ENCODE measurements around the gene EFNA1.

DNA sequence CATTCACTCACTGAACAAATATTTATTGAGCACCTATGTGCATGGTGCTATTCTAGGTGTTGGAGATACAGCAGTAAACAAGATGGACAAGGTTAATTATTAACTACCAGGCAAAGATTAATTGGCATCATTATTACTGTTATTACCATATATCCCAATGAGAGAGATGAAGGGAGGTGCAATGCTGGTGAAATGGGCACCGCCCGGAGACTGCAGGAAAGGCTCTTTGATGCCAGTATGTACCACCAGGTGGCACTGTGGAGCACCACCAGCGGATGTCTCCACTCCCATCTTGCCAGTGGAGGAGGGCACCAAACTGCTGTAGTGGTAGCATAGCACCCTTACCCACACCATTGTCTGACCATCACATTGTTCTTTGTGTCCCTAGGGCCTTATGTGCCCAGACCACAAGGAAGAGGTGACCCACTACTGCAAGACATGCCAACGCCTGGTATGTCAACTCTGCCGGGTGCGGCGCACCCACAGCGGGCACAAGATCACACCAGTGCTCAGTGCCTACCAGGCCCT lies 48.9 kb downstream of the EFNA1 start:
- TF ChIP-seq HDAC2 (IDR thresholded peaks at IDR 0.05): no peak
- TF ChIP-seq CEBPB (IDR thresholded peaks at IDR 0.05): no peak
- TF ChIP-seq CTCF (IDR thresholded peaks at IDR 0.05): peak; percentile 86
- TF ChIP-seq MYC (IDR thresholded peaks at IDR 0.05; ENCODE audit: borderline replicate concordance, low read length): no peak
- no peak for TF ChIP-seq POLR2A (IDR thresholded peaks at IDR 0.05; ENCODE audit: low read length)
- no peak for TF ChIP-seq EP300 (IDR thresholded peaks at IDR 0.05)
- peak; percentile 77 for TF ChIP-seq SMC3 (IDR thresholded peaks at IDR 0.05)

Measured in A549 (cell line).